Liver (tissue), 9 donors: ENCODE results near the gene LLGL1. TPM values are rescaled to one million over a fixed set of nuclear protein-coding genes. Genes with fewer than 3 reads are reported as not detected.

Experiments used
- DNase-seq: peaks from one replicate; pipeline ENCODE4 v3.0.0-alpha.2; 2017; ENCODE audit warnings: low spot score
- H3K27ac ChIP-seq, 2 donors: one replicate each; pipeline ENCODE4 v1.7.0; 2013; ENCODE audit warnings: inconsistent platforms in 2 of 2, low read length in 2 of 2, control low read depth in 1 of 2, low read depth in 1 of 2, mild to moderate bottlenecking in 1 of 2
- H3K27me3 ChIP-seq, 4 donors: one replicate each; pipeline versions ENCODE4 v1.6.1 to v1.7.0; 2013; ENCODE audit warnings: low read length in 3 of 4, inconsistent platforms in 1 of 4, mild to moderate bottlenecking in 1 of 4, moderate library complexity in 1 of 4; ENCODE audit not compliant: control insufficient read depth in 4 of 4, insufficient read depth in 4 of 4
- H3K36me3 ChIP-seq, 4 donors: one replicate each; pipeline versions ENCODE4 v1.6.1 to v1.7.0; 2013; ENCODE audit warnings: low read length in 3 of 4, mild to moderate bottlenecking in 3 of 4, low read depth in 1 of 4, moderate library complexity in 1 of 4; ENCODE audit not compliant: control insufficient read depth in 4 of 4, insufficient read depth in 3 of 4
- H3K4me1 ChIP-seq, 4 donors: one replicate each; pipeline versions ENCODE4 v1.6.1 to v1.7.0; 2013; ENCODE audit warnings: low read length in 3 of 4, mild to moderate bottlenecking in 3 of 4, moderate library complexity in 1 of 4; ENCODE audit not compliant: control insufficient read depth in 4 of 4, insufficient read depth in 4 of 4
- H3K4me3 ChIP-seq, 3 donors: one replicate each; pipeline versions ENCODE4 v1.6.1 to v1.7.0; 2013; ENCODE audit warnings: low read length in 3 of 3, control low read depth in 1 of 3, low read depth in 1 of 3, mild to moderate bottlenecking in 1 of 3
- H3K9ac ChIP-seq, 2 donors: one replicate each; pipeline ENCODE4 v1.7.0; 2013; ENCODE audit warnings: low read length in 2 of 2, mild to moderate bottlenecking in 2 of 2, moderate library complexity in 2 of 2, control low read depth in 1 of 2, low read depth in 1 of 2
- H3K9me3 ChIP-seq, 4 donors: one replicate each; pipeline versions ENCODE4 v1.6.1 to v1.7.0; 2013; ENCODE audit warnings: low read length in 3 of 4; ENCODE audit not compliant: control insufficient read depth in 4 of 4
- CTCF ChIP-seq: fragments of 150-350 bp; IDR thresholded peaks from 2 replicates; pipeline ENCODE4 v1.5.1; 2017; ENCODE audit warnings: improper control_type of control experiment, low read depth, low read length; ENCODE audit not compliant: missing input control
- EGR1 ChIP-seq, 2 donors: IDR thresholded peaks; 2 replicates each; pipeline ENCODE4 v1.6.1; 2016 to 2018; ENCODE audit warnings: antibody characterized with exemption in 2 of 2, low read depth in 2 of 2
- FOXA1 ChIP-seq: IDR thresholded peaks from 2 replicates; pipeline ENCODE4 v1.6.1; 2016; ENCODE audit warnings: antibody characterized with exemption
- GABPA ChIP-seq, 2 donors: IDR thresholded peaks in 1 of 2; conservative IDR thresholded peaks in 1 of 2; 2 replicates each; pipeline ENCODE4 v1.6.1; 2016; ENCODE audit warnings: antibody characterized with exemption in 2 of 2, mild to moderate bottlenecking in 1 of 2, moderate library complexity in 1 of 2
- HNF4A ChIP-seq, 2 donors: conservative IDR thresholded peaks; 2 replicates each; pipeline ENCODE4 v1.6.1; 2016; ENCODE audit warnings: antibody characterized with exemption in 2 of 2, mild to moderate bottlenecking in 2 of 2
- JUND ChIP-seq, 2 donors: IDR thresholded peaks; 2 replicates each; pipeline ENCODE4 v1.6.1; 2016; ENCODE audit warnings: antibody characterized with exemption in 2 of 2
- MAX ChIP-seq: IDR thresholded peaks from 2 replicates; pipeline ENCODE4 v1.6.1; 2016; ENCODE audit warnings: antibody characterized with exemption
- NR2F2 ChIP-seq: IDR thresholded peaks from 2 replicates; pipeline ENCODE4 v1.6.1; 2016; ENCODE audit warnings: antibody characterized with exemption
- RAD21 ChIP-seq, 2 donors: IDR thresholded peaks; 2 replicates each; pipeline ENCODE4 v1.6.1; 2016; ENCODE audit warnings: antibody characterized with exemption in 2 of 2, mild to moderate bottlenecking in 2 of 2
- REST ChIP-seq: IDR thresholded peaks from 2 replicates; pipeline ENCODE4 v1.6.1; 2016; ENCODE audit warnings: antibody characterized with exemption, mild to moderate bottlenecking
- RXRA ChIP-seq, 2 donors: IDR thresholded peaks; 2 replicates each; pipeline ENCODE4 v1.6.1; 2017 to 2018; ENCODE audit warnings: antibody characterized with exemption in 2 of 2, mild to moderate bottlenecking in 1 of 2
- SP1 ChIP-seq: IDR thresholded peaks from 2 replicates; pipeline ENCODE4 v1.6.1; 2018; ENCODE audit warnings: antibody characterized with exemption, mild to moderate bottlenecking
- TAF1 ChIP-seq: conservative IDR thresholded peaks from 2 replicates; pipeline ENCODE4 v1.6.1; 2016; ENCODE audit warnings: antibody characterized with exemption, mild to moderate bottlenecking
- YY1 ChIP-seq: IDR thresholded peaks from 2 replicates; pipeline ENCODE4 v1.6.1; 2016; ENCODE audit warnings: antibody characterized with exemption, mild to moderate bottlenecking
- WGBS: extraction: QIAGEN DNeasy Blood & Tissue Kit; methylation state at CpG from one replicate; pipeline ENCODE4 v1.1.7; 2013; 5-methylcytosine and 5-hydroxymethylcytosine counted together
- polyA plus RNA-seq, 2 donors: library from polyadenylated mRNA; stranded (reverse) in 1 of 2; unstranded in 1 of 2; fragments of 200-250 nt in 1 of 2; fragments of >200 nt in 1 of 2; fragmentation: Nextera tagmentation in 1 of 2; extraction: Ambion mirVana in 1 of 2; gene quantifications; one replicate each; pipeline versions ENCODE4 v1.2.1 to v1.2.3, GENCODE V29; 2013 to 2015
- total RNA-seq, 2 donors: library from RNA; depleted of rRNA; stranded (reverse); fragments of >200 nt; gene quantifications; one replicate each; pipeline ENCODE4 v1.2.3, GENCODE V29; 2014
- TF ChIP-seq, protein P1 (sequence below): IDR thresholded peaks from 2 replicates; pipeline ENCODE4 v1.6.1; 2016; ENCODE audit warnings: antibody characterized with exemption
- donor health status: healthy.
- donor health status: healthy.
- donor health status: healthy.
- donor health status: healthy.
- donor health status: healthy.

The LLGL1 gene
- total and polyA plus RNA-seq, 4 donors, result 0.39 to 12.0 (median 2.8) TPM

GRCh38 chr17:18182978-18183333 is 42.5 kb upstream of the LLGL1 start (continued):
- TF ChIP-seq REST (no peak), NR2F2 (peak; percentile 38), TAF1 (no peak), EGR1 (IDR thresholded peaks at IDR 0.05; ENCODE audit: low read depth in 2 of 2) (peak in 1 of 2 donors; percentile 1), HNF4A (conservative IDR thresholded peaks at IDR 0.05) (peak in 1 of 2 donors; percentile 18), FOXA1 (no peak), RAD21 (IDR thresholded peaks at IDR 0.05) (no peak)

GRCh38 chr17:18183334-18184142 is 41.9 kb upstream of the LLGL1 start, which contains the start of gene ALKBH5:
ALKBH5 (plus strand) TSS chr17:18183828; CDS start chr17:18184244, 416 bp downstream.
- Histone ChIP-seq H3K9ac (peak within 1 kb of the TSS; percentile 84 to 87), H3K27me3 (no peaks in the 10 kb centered on the region), H3K36me3 (peaks cover 0 to 8% (median 0%) of the 10 kb centered on the region in 4 donors), H3K4me3 (peak within 1 kb of the TSS; percentile 70 to 91 (median 85)), H3K27ac (peak within 1 kb of the TSS; percentile 96 to 99), H3K4me1 (peaks cover 15 to 49% (median 42%) of the 10 kb centered on the region in 4 donors), H3K9me3 (no peaks in the 10 kb centered on the region)
- TF ChIP-seq EGR1 (IDR thresholded peaks at IDR 0.05; ENCODE audit: low read depth in 2 of 2) (no peak), NR2F2 (no peak), MAX (peak; percentile 74), TAF1 (no peak), SP1 (peak; percentile 92), GABPA (IDR thresholded peaks at IDR 0.05 in 1 of 2, conservative IDR thresholded peaks at IDR 0.05 in 1 of 2) (peak; percentile 33 to 79), JUND (IDR thresholded peaks at IDR 0.05) (peak; percentile 19 to 28), CTCF (peak; percentile 34), YY1 (peak; percentile 48), FOXA1 (no peak), RAD21 (IDR thresholded peaks at IDR 0.05) (no peak), RXRA (IDR thresholded peaks at IDR 0.05) (peak; percentile 44 to 63)
- TF ChIP-seq, protein P1, sequence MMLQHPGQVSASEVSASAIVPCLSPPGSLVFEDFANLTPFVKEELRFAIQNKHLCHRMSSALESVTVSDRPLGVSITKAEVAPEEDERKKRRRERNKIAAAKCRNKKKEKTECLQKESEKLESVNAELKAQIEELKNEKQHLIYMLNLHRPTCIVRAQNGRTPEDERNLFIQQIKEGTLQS, result no peak
- peak; percentile 94 for DNase-seq
- under 1% methylated on average over 98 of the region's 98 CpGs for WGBS
